A549 (cell line): ENCODE measurements around the gene ZNF83. TPM values are rescaled to one million over a fixed set of nuclear protein-coding genes. Genes with fewer than 3 reads are reported as not detected.

Experiments used
- ATAC-seq, 2 experiments: fragments of 200-7000 bp in 1 of 2; fragments of >200 bp in 1 of 2; cut with Nextera tagmentation in 1 of 2; cut with Tn5 transposase in 1 of 2; 3 replicates each; pipeline versions ENCODE4 v1.8.0 to v1.9.1; 2018 to 2020; ENCODE audit warnings: mild to moderate bottlenecking in 1 of 2, moderate library complexity in 1 of 2
- CTCF ChIA-PET: fragments of 300-600 bp; sonication (Branson Sonifier 250); formaldehyde crosslinking; extraction: SDS; loops from one replicate; lab custom pipeline; 2021; ENCODE audit warnings: antibody characterized with exemption, inconsistent platforms; lab: Yijun Ruan, JAX
- POLR2A ChIA-PET: fragments of 350-600 bp; formaldehyde crosslinking; extraction: SDS; loops from one replicate; lab custom pipeline; 2021; ENCODE audit warnings: antibody characterized with exemption, inconsistent platforms; lab: Yijun Ruan, JAX
- DNase-seq, 2 experiments: peaks; one replicate each; pipeline versions ENCODE4 v3.0.0 to v3.0.0-alpha.2; 2011 to 2016; ENCODE audit warnings: low read depth in 1 of 2, low spot score in 1 of 2
- FAIRE-seq: peaks from 2 replicates; lab custom pipeline; 2011; peaks lifted over from hg19 to GRCh38; lab: Jason Lieb, UNC
- H3K27ac ChIP-seq, 2 experiments: fragments of >200 bp; sonication (Bioruptor Twin); formaldehyde crosslinking; 3 replicates each; pipeline ENCODE4 v1.5.1; 2016 to 2017
- H3K4me1 ChIP-seq: fragments of >200 bp; sonication (Bioruptor Twin); formaldehyde crosslinking; 3 replicates; pipeline ENCODE4 v1.6.1; 2016
- H3K4me2 ChIP-seq: fragments of >200 bp; sonication (Bioruptor Twin); formaldehyde crosslinking; 3 replicates; pipeline ENCODE4 v1.6.1; 2016
- H3K4me3 ChIP-seq: fragments of >200 bp; sonication (Bioruptor Twin); formaldehyde crosslinking; 3 replicates; pipeline ENCODE4 v1.5.1; 2016
- H3K9me3 ChIP-seq: fragments of >200 bp; sonication (Bioruptor Twin); formaldehyde crosslinking; 3 replicates; pipeline ENCODE4 v1.6.1; 2016
- BCL3 ChIP-seq: fragments of >200 bp; sonication (Bioruptor Twin); formaldehyde crosslinking; IDR thresholded peaks from 3 replicates; pipeline ENCODE4 v1.6.1; 2016
- BHLHE40 ChIP-seq: IDR thresholded peaks from 2 replicates; pipeline ENCODE4 v1.6.1; 2012; ENCODE audit warnings: low read depth, low read length, inconsistent platforms
- CBX2 ChIP-seq: fragments of 200-600 bp; sonication (generic); IDR thresholded peaks from 2 replicates; pipeline ENCODE4 v1.6.1; 2016; ENCODE audit warnings: low read depth, mild to moderate bottlenecking, borderline replicate concordance
- CHD2 ChIP-seq: fragments of 150-350 bp; IDR thresholded peaks from 2 replicates; pipeline ENCODE4 v1.6.1; 2014; ENCODE audit warnings: low read length; ENCODE audit not compliant: partially characterized antibody
- CHD4 ChIP-seq: fragments of 200-600 bp; sonication (generic); IDR thresholded peaks from 2 replicates; pipeline ENCODE4 v1.6.1; 2016; ENCODE audit warnings: antibody characterized with exemption, mild to moderate bottlenecking, borderline replicate concordance
- EHF ChIP-seq: fragments of 250-450 bp; sonication (Bioruptor Pico); IDR thresholded peaks from 2 replicates; pipeline ENCODE4 v1.5.0; 2020; ENCODE audit warnings: mild to moderate bottlenecking
- EHMT2 ChIP-seq: fragments of 200-600 bp; sonication (generic); IDR thresholded peaks from 2 replicates; pipeline ENCODE4 v1.6.1; 2016; ENCODE audit warnings: antibody characterized with exemption, low read depth, mild to moderate bottlenecking, moderate library complexity
- FOSB ChIP-seq: fragments of 250-450 bp; sonication (Bioruptor Pico); IDR thresholded peaks from 2 replicates; pipeline ENCODE4 v1.5.0; 2020; ENCODE audit warnings: mild to moderate bottlenecking, moderate library complexity
- GATA3 ChIP-seq: IDR thresholded peaks from 2 replicates; pipeline ENCODE4 v1.6.1; 2012; ENCODE audit warnings: borderline replicate concordance
- HOXA7 ChIP-seq: fragments of 250-450 bp; sonication (Bioruptor Pico); IDR thresholded peaks from 2 replicates; pipeline ENCODE4 v1.5.0; 2020; ENCODE audit warnings: mild to moderate bottlenecking, moderate library complexity
- HOXB13 ChIP-seq: fragments of 250-450 bp; sonication (Bioruptor Pico); IDR thresholded peaks from 2 replicates; pipeline ENCODE4 v1.5.0; 2020; ENCODE audit warnings: low read depth, mild to moderate bottlenecking, moderate library complexity
- HOXB5 ChIP-seq: fragments of 250-450 bp; sonication (Bioruptor Pico); IDR thresholded peaks from 2 replicates; pipeline ENCODE4 v1.5.0; 2020; ENCODE audit warnings: mild to moderate bottlenecking, moderate library complexity
- JUN ChIP-seq, 2 experiments: fragments of >200 bp; sonication (Bioruptor Twin); formaldehyde crosslinking; IDR thresholded peaks; 2 replicates in 1 of 2; 3 replicates in 1 of 2; pipeline ENCODE4 v1.6.1; 2016 to 2017
- JUNB ChIP-seq: fragments of >200 bp; sonication (Bioruptor Twin); formaldehyde crosslinking; IDR thresholded peaks from 2 replicates; pipeline ENCODE4 v1.6.1; 2016
- KDM5A ChIP-seq: fragments of 200-600 bp; sonication (generic); IDR thresholded peaks from 2 replicates; pipeline ENCODE4 v1.6.1; 2016; ENCODE audit warnings: antibody characterized with exemption, mild to moderate bottlenecking
- MAFK ChIP-seq: fragments of 450-650 bp; IDR thresholded peaks from 2 replicates; pipeline ENCODE4 v1.6.1; 2014; ENCODE audit not compliant: partially characterized antibody
- NPAS2 ChIP-seq: fragments of 250-450 bp; sonication (Bioruptor Pico); IDR thresholded peaks from 2 replicates; pipeline ENCODE4 v1.8.0; 2022; ENCODE audit warnings: mild to moderate bottlenecking, moderate library complexity, borderline replicate concordance
- NR3C1 ChIP-seq: fragments of >200 bp; sonication (Bioruptor Twin); formaldehyde crosslinking; IDR thresholded peaks from 3 replicates; pipeline ENCODE4 v1.6.1; 2017
- RARB ChIP-seq: fragments of 250-450 bp; sonication (Bioruptor Pico); IDR thresholded peaks from 2 replicates; pipeline ENCODE4 v1.8.0; 2021; ENCODE audit warnings: mild to moderate bottlenecking, moderate library complexity
- RCOR1 ChIP-seq: fragments of 150-350 bp; IDR thresholded peaks from 2 replicates; pipeline ENCODE4 v1.6.1; 2014; ENCODE audit warnings: antibody characterized with exemption, low read length, low read depth
- REST ChIP-seq: fragments of 200-600 bp; sonication (generic); IDR thresholded peaks from 2 replicates; pipeline ENCODE4 v1.6.1; 2016; ENCODE audit warnings: antibody characterized with exemption, mild to moderate bottlenecking, moderate library complexity
- TFCP2L1 ChIP-seq: fragments of 250-450 bp; sonication (Bioruptor Pico); IDR thresholded peaks from 2 replicates; pipeline ENCODE4 v1.5.0; 2021; ENCODE audit warnings: mild to moderate bottlenecking
- TP53 ChIP-seq: fragments of 250-450 bp; sonication (Bioruptor Pico); IDR thresholded peaks from 2 replicates; pipeline ENCODE4 v1.5.0; 2021; ENCODE audit warnings: mild to moderate bottlenecking, moderate library complexity
- ZC3H11A ChIP-seq: fragments of 450-650 bp; IDR thresholded peaks from 2 replicates; pipeline ENCODE4 v1.6.1; 2014; ENCODE audit warnings: antibody characterized with exemption, mild to moderate bottlenecking
- ZSCAN20 ChIP-seq: fragments of 250-450 bp; sonication (Bioruptor Pico); IDR thresholded peaks from 2 replicates; pipeline ENCODE4 v1.8.0; 2022; ENCODE audit warnings: mild to moderate bottlenecking, moderate library complexity
- WGBS: methylation state at CpG from one replicate; pipeline ENCODE4 v1.1.6; 2017; ENCODE audit errors: missing lambda C conversion rate; 5-methylcytosine and 5-hydroxymethylcytosine counted together
- polyA plus RNA-seq, 4 experiments: library from polyadenylated mRNA; depleted of rRNA in 3 of 4; stranded (reverse); fragments of >200 nt; fragmentation: RNase III in 1 of 4; extraction: RNeasy Plus Mini Kit Qiagen cat#74134 plus additional on column Dnase treatment in 1 of 4; gene quantifications; 2 replicates in 3 of 4; 3 replicates in 1 of 4; pipeline ENCODE4 v1.2.3, GENCODE V29; 2011 to 2017

ZNF83 gene
- polyA plus RNA-seq, 2 of the 4 experiments (the other 2 are of a cell fraction) = 0.03 to 0.39 TPM

GRCh38 chr19:52660981-52661380, 22.8 kb upstream of the ZNF83 start (continued):
- TF ChIP-seq REST (no peak), EHMT2 (no peak), HOXA7 (no peak), HOXB5 (CRISPR knock-in tag) (no peak), NR3C1 (no peak), TFCP2L1 (CRISPR knock-in tag) (no peak), BHLHE40 (no peak)

- DNase-seq (no peak), ATAC-seq (no peak), FAIRE-seq (no peak)
- POLR2A ChIA-PET = no interaction called here
- H3K4me2 ChIP-seq = no peak overlapping the region
- no peak overlapping the region for H3K27ac ChIP-seq
- 43% methylated on average over 14 of the region's 14 CpGs for WGBS
- H3K9me3 ChIP-seq = peaks cover 62% of the 10 kb centered on the region
- CTCF ChIA-PET = interaction anchor here (1.2 kb wide), 1 partner anchor 17 kb away, joined by 3 read pairs; no protein-coding TSS in a partner anchor
- no peak overlapping the region for H3K4me3 ChIP-seq
- no peaks in the 10 kb centered on the region for H3K4me1 ChIP-seq
- TF ChIP-seq NR3C1 = no peak
- no peak for TF ChIP-seq NPAS2 (CRISPR knock-in tag)
- TF ChIP-seq JUNB = no peak
- no peak for TF ChIP-seq ZC3H11A
- no peak for TF ChIP-seq HOXB13 (CRISPR knock-in tag)
- TF ChIP-seq FOSB (CRISPR knock-in tag) = no peak
- TF ChIP-seq CBX2 = no peak
- TF ChIP-seq KDM5A = no peak
- TF ChIP-seq EHF = no peak
- TF ChIP-seq ZSCAN20 (CRISPR knock-in tag) = no peak
- TF ChIP-seq TFCP2L1 (CRISPR knock-in tag) = no peak
- no peak for TF ChIP-seq MAFK
- TF ChIP-seq, all 56 proteins: peak for 0
Measured at GRCh38 chr19:52659013-52659412, 20.9 kb upstream of the ZNF83 start.

GRCh38 chr19:52658595-52658994, 20.4 kb upstream of the ZNF83 start:
- no peaks in the 10 kb centered on the region for H3K4me1 ChIP-seq
- TF ChIP-seq RARB (CRISPR knock-in tag) = no peak
- 34% methylated on average over 5 of the region's 5 CpGs for WGBS
- CTCF ChIA-PET = interaction anchor here (1.2 kb wide), 1 partner anchor 17 kb away, joined by 3 read pairs; no protein-coding TSS in a partner anchor
- no peak overlapping the region for H3K27ac ChIP-seq
- H3K4me3 ChIP-seq = no peak overlapping the region
- H3K4me2 ChIP-seq = no peak overlapping the region
- peaks cover 59% of the 10 kb centered on the region for H3K9me3 ChIP-seq
- ATAC-seq = no peak
- DNase-seq = no peak
- POLR2A ChIA-PET = no interaction called here
- no peak for FAIRE-seq

- DNase-seq (no peak), FAIRE-seq (no peak), ATAC-seq (no peak)
- peaks cover 51% of the 10 kb centered on the region for H3K9me3 ChIP-seq
- POLR2A ChIA-PET = no interaction called here
- WGBS = 2% methylated on average over 4 of the region's 4 CpGs
- CTCF ChIA-PET = interaction anchor here (0.5 kb wide), 1 partner anchor 374 kb away, joined by 4 read pairs; no protein-coding TSS in a partner anchor
- H3K27ac ChIP-seq = no peak overlapping the region
- H3K4me1 ChIP-seq = no peaks in the 10 kb centered on the region
- H3K4me2 ChIP-seq = no peak overlapping the region
- H3K4me3 ChIP-seq = no peak overlapping the region
- TF ChIP-seq GATA3 = no peak
- no peak for TF ChIP-seq CHD4
- TF ChIP-seq RCOR1 = no peak
- no peak for TF ChIP-seq ZC3H11A
- TF ChIP-seq CBX2 = no peak
- TF ChIP-seq JUN (IDR thresholded peaks at IDR 0.05) = no peak
- TF ChIP-seq REST = no peak
- TF ChIP-seq TP53 = no peak
- no peak for TF ChIP-seq BCL3
- no peak for TF ChIP-seq ZSCAN20 (CRISPR knock-in tag)
- TF ChIP-seq CHD2 = no peak
Measured at GRCh38 chr19:52653161-52653560, 15.0 kb upstream of the ZNF83 start.
